GM19023 (cell line): ENCODE results near the gene IFTAP.
A peak's percentile ranks its signal among the peaks of the same experiment; 100 is the strongest.

ENCODE experiments used
- ATAC-seq: cut with Tn5 transposase; IDR thresholded peaks from one replicate; pipeline ENCODE4 v1.9.1; 2021; ENCODE audit warnings: mild to moderate bottlenecking, moderate library complexity; ENCODE audit not compliant: unreplicated experiment

IFTAP gene

DNA sequence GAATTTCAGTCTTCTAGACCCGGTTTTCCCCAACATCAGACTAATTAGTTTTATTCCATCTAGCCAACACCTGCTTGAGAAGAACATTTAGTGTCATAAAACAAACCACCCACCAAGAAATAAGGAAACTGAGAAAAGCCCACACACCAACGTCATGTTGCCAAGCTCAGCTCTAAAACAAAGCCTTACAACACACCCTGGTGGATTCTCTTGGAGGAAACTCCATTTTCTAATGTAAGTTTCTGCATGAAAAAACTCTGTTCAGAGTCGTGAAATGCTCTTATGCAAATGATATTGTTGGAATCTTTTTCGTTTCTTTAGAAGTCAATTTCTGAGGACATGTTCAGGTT lies 108.7 kb downstream of the IFTAP start:
- peak; percentile 53 for ATAC-seq
